NOMO-1 treated with dmso at 0.1 percent for 144 hours (cell line): ENCODE results near the gene COG1.

Experiments used
- DNase-seq: peaks from one replicate; lab custom pipeline; 2025; ENCODE audit not compliant: unreplicated experiment; lab: John Stamatoyannopoulos, UW

Gene COG1

GRCh38 chr17:73198930-73199260 is 6.0 kb downstream of the COG1 start:
- DNase-seq, result no peak

DNA sequence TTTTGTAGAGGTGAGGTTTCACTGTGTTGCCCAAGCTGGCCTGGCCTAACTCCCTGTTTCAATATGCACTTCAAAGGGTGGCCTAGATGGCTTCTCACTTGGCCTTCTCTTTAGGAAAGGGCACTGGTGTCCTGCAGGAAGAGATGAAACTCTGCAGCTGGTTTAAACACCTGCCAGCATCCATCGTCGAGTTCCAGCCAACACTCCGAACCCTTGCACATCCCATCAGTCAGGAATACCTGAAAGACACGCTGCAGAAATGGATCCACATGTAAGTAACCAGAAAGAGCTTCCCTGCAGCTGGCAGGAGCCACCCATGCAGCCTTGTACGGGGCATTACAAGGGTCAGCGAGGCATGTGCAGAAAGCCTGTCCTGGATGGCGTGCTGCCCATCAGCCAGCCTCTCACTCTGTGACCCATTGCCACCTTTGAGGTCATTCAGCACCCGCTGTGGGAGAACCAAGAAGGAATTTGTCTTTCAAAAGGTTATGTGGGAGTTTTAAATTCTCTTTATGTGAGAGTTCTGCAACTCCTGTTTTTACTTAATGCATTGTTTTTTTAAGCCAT is 7.0 kb downstream of the COG1 start:
- DNase-seq, result no peak

DNA sequence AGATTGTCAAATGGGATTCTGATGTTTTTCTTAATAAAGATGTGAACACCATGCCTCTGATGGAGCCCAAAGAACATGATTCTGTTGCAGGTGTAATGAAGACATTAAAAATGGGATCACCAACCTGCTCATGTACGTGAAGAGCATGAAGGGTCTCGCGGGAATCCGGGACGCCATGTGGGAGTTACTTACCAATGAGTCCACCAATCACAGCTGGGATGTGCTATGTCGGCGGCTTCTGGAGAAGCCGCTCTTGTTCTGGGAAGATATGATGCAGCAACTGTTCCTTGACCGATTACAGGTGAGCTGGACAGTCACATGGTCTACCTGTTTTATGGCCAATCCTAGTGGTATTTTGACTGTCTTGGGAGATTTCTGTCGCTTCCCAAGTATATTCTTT is 7.6 kb downstream of the COG1 start:
- no peak for DNase-seq

DNA sequence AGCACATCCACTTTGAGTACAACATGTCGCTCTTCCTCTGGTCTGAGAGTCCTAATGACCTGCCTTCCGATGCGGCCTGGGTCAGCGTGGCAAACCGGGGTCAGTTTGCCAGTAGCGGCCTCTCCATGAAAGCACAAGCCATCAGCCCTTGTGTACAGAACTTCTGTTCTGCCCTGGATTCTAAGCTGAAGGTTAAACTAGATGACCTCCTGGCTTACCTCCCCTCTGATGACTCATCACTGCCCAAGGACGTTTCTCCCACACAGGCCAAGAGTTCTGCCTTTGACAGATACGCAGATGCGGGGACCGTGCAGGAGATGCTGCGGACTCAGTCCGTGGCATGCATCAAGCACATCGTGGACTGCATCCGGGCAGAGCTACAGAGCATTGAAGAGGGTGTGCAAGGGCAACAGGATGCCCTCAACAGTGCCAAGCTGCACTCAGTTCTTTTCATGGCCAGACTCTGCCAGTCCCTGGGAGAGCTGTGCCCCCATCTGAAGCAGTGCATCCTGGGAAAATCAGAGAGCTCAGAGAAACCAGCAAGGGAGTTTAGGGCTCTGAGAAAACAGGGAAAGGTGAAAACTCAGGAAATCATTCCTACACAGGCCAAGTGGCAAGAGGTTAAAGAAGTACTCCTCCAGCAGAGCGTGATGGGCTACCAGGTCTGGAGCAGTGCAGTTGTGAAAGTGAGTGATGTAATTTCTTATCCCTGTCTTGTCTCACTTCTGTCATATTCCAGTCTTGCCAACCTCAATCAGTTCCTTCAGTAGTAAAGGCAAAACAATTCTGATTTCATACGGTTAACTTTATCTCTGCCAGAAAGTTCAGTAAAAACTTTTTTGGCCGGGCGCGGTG is 8.6 kb downstream of the COG1 start:
- no peak for DNase-seq

- DNase-seq, result no peak
These were observed 10.4 kb downstream of the COG1 start for GRCh38 chr17:73203135-73203787.

- no peak for DNase-seq
These were observed 11.1 kb downstream of the COG1 start for GRCh38 chr17:73203788-73204479.

DNA sequence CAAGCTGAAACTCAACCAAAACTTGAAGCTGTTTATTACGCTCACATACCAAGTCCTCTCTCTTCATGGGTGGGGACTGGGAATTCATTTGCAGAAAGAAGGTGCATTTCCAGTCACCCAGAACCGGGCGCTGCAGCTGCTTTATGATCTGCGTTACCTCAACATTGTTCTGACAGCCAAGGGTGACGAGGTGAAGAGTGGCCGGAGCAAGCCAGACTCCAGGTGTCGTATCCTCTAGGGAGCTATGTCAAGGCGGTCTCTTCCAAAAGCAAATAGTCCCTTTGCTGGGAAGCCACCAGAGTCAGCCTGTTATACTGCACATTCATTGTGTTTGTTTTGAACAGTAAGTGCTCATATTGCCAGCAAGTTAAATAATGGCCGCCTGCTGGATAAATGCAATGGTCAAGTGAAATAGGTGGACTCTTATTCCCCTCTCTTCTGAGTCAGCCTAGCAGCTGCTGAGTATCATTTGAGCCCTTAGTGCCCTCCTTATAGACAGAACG is 12.7 kb downstream of the COG1 start:
- DNase-seq, result no peak

GRCh38 chr17:73208139-73208827 is 15.4 kb downstream of the COG1 start:
- no peak for DNase-seq

DNA sequence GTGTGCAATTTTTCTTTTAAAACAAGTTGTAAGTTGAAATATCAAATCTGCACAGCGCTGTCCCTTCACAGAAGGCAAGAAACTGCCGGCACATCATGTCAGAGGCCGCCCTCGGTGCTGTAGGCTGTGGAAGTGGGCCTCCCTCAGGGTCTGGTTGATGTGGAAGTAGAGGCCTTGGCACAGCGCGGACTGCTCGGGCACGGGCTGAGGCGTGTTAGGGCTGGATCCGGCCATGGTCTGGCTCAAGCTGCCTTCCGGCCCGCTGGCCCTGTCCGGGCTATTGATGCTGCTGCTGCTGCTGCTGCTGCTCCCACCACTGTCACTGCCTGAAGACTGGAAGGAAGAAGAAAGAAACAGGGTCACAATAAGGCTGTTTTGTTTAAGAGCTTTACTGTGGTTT is 16.6 kb downstream of the COG1 start:
- no peak for DNase-seq

GRCh38 chr17:73210002-73210678 is 17.3 kb downstream of the COG1 start:
- DNase-seq, result no peak

- no peak for DNase-seq
These were observed 18.9 kb downstream of the COG1 start for GRCh38 chr17:73211745-73212144.

DNA sequence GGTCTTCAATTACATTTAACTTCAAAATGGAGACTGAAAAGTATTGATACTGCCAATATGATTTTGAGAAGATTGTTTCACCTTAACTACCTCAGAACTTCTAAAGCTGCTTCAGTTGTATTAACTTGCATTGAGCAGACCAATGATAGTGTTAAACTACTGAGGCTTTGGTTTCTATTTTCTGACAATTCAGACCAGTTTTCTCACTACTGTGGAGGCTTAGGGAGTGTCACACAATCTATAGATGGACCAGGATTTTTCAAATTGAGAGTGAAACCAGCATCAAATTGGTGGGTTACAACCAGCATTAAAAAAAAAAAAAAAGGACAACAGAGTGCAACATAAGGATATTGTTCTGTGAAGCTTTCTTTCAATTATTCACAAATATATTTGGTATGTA is 21.2 kb downstream of the COG1 start:
- DNase-seq, result no peak

- DNase-seq, result no peak
These were observed 22.0 kb downstream of the COG1 start for GRCh38 chr17:73214851-73215250.

DNA sequence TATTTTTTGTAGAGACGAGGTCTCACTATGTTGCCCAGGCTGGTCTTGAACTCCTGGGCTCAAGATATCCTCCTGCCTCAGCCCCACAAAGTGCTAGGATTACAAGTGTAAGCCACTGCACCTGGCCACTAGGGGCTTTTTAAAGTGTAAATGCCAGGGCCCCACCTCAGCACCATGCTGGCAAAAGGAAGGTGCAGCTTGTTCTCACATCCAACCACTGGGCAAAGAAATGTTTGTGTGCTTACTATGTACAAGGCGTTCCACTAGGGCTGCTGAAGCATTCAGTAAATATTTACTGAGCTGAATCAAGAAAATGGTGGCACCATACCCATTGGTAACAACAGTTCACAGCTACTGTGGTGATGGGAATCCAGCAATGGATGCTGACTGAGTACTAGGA is 22.6 kb downstream of the COG1 start:
- DNase-seq, result no peak

- no peak for DNase-seq
These were observed 30.9 kb downstream of the COG1 start for GRCh38 chr17:73223626-73224230.

DNA sequence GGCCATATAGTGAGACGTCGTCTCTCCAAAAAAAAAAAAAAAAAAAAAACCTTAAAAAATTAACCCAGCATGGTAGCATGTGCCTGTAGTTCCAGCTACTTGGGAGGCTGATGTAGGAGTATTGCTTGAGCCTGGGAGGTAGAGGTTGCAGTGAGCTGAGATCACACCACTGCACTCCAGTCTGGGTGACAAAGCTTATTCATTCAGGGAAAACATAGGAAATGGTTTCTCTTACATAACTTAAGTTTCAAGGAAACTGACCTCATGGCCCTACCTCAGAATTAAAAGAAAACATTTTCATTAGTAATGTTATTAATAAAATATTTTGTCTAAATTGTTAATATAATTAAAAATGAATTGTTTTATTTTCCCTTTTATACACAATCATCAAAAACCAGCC is 31.4 kb downstream of the COG1 start:
- no peak for DNase-seq

DNA sequence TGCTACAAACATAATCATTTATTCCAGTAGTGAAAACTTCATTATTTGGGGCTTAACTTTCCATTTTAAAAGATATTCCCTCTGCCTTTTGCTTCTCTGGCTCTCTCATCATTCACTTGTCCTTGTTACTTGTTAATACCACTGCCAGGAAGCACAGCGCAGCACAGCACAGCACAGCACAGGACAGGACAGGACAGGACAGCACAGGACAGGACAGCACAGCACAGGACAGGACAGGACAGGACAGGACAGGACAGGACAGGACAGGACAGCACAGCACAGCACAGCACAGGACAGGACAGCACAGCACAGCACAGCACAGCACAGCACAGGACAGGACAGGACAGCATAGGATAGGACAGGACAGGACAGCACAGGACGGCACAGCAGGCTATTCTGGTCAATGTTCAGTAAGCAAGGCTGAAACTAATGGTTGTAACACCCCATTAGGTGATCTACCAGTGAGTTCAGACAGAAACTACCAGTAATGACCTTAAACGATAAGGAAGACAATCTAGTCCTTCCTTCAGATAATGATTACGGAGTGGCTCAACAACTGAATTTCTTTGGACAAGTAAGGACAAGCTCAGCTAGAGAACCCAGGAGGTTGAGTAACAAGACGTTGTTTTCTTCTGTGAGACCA is 31.9 kb downstream of the COG1 start:
- no peak for DNase-seq

DNA sequence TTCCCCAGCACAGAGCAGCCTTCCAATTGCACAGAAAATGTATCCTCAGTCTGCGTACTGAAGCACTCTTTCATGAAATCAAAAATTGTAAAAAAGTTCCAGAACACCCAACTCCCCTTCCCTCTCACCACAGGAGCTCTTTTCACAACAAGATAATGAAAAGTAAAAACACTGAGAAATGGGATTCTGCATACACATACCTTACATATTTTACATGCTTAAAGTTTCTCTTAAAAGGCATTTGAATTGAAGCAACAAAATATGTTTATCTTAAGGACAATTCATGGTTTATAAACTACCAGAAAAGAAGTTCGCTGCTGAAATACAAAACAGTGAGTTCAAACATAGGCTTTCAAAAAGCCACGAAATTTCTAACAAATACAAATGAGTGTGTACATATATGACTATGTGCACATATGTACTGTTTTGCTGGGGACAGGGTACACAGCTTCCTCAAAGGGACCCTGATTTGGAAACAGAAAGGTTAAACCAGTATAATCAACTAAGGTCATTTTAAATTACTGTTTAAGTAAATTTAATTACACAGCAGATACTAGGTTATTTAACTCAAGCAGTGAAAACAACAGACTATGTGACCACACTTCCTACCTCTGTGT is 33.8 kb downstream of the COG1 start:
- DNase-seq, result no peak

DNA sequence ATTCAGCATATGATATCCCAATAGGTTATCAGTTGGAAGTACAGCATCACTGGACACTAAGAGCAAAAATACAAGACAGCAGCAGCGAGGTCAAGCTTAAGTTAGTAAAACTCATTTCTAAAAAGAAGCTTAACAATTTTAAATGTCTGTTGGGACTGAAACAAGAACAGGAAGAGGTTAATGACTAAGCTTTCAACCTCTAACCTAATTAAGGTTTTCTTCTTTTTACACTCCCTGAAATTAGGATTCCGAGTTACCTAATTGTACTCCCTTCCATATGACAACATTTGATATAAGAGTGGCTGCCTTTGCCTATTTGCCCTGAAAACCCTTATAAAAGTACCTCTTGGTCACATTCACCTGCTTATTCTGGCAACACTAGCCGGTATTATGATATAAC is 34.5 kb downstream of the COG1 start:
- no peak for DNase-seq
